Putamen (tissue), 1 donor: ENCODE measurements around the gene ACTL8.

ENCODE experiments used
- DNase-seq: peaks from one replicate; pipeline ENCODE4 v3.0.0-alpha.2; 2016; ENCODE audit warnings: low spot score

The ACTL8 gene, protein sequence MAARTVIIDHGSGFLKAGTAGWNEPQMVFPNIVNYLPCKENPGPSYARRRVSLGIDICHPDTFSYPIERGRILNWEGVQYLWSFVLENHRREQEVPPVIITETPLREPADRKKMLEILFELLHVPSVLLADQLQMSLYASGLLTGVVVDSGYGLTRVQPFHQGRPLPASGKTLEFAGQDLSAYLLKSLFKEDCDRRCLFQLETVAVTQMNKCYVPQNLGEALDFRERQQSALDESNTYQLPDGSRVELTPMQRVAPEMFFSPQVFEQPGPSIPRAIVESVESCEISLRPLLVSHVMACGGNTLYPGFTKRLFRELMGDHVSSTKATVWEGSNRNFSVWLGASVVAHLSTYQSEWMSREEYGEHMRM

DNA sequence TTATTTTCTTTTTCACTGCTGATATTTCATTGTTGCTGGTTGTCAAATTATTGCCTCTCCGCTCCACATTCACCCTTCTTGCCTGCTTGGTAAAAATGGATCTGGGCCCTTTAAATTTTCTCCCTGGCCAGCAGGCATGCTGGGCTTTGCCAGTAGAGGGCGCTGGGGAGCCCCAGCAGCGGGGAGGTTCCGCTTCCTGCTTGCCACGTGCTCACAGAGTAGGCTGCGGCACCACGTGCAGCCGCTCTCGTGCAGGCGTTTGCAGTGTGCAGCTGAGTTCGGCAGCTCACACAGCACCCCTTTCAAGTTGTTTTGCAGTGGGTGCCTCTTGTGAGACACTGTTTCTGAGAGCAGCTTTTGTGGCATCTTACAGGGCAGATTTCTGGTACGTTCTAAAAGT is at the start of gene ACTL8:
ACTL8 (plus strand) TSS at position 214 of the 400 bp plus-strand sequence. CDS start 67,676 bp downstream, outside the sequence.
- no peak for DNase-seq

DNA sequence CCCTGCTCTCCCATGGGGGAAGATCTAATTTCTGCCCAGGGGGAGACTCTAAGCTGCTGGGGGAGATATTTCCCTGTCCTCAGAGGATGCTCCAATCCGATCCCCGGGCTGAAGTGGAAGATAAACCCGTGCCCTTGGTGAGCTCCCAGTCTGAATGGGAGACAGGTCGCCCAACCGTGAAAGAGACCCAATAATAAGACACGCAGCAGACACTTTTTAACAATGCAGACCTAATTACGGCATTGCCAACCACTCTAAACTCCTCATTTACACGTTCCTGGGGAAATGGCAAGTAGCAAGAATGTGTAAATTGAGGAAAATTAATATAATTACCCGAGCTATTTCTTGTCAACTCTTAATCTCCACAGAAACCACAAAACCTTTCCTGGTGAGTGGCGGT is 48.7 kb upstream of the ACTL8 start:
- DNase-seq = no peak

GRCh38 chr1:17709981-17710380 is 45.2 kb upstream of the ACTL8 start:
- DNase-seq = no peak

DNA sequence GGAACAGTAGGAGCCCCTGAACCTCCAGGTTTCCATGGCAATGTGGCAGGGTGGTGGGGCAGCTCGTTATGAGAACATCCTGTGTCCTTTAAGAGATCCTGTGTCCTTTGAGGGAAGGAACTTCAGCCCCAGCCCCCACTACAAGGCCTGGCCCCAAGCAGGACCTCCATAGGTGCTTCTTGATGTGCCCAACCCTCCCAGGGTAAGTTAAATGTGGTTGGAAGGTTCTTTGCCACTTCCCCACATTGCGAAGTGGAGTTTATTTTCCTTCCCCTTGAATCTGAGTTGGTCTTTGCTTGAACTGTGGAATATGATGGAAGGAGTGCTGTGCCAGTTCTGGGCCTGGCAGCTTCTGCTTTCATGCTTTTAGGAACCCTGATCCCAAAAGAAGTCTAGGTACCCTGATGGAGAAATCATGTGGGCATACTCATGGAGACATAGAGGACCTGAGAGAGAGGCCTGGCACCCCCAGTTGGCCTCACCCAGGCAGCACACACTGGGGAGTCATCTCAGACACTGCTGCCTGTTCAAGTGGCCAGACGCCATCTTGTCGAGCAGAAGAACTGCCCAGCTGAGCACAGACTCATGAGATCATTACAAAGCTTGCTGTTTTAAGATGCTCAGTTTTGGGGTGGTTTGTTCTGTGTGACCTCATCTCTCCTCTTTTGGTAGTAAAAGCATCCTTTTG is 44.1 kb upstream of the ACTL8 start:
- no peak for DNase-seq

- no peak for DNase-seq
Measured at GRCh38 chr1:17711577-17711910, 43.6 kb upstream of the ACTL8 start.

DNA sequence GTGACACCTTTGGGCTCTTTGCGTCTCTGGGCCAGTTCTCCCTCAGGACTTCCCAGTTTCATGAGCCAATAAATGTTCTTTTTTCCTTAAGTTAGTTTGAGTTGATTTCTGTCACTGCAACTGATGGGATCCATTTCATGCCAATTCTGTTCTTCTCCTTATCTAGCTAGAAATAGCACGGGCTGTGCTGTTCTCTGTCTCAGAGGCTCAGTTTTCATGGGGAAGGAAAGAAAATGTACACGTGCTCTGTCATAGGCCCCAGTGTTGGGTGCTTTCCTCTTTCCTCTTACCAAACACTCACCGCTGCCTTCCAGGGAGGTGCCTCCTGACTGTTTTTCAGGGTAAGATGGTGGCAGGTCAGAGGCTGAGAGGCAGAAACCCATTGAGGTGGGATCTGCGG is 43.2 kb upstream of the ACTL8 start:
- DNase-seq = no peak

- no peak for DNase-seq
Measured at GRCh38 chr1:17713993-17714392, 41.1 kb upstream of the ACTL8 start.

DNA sequence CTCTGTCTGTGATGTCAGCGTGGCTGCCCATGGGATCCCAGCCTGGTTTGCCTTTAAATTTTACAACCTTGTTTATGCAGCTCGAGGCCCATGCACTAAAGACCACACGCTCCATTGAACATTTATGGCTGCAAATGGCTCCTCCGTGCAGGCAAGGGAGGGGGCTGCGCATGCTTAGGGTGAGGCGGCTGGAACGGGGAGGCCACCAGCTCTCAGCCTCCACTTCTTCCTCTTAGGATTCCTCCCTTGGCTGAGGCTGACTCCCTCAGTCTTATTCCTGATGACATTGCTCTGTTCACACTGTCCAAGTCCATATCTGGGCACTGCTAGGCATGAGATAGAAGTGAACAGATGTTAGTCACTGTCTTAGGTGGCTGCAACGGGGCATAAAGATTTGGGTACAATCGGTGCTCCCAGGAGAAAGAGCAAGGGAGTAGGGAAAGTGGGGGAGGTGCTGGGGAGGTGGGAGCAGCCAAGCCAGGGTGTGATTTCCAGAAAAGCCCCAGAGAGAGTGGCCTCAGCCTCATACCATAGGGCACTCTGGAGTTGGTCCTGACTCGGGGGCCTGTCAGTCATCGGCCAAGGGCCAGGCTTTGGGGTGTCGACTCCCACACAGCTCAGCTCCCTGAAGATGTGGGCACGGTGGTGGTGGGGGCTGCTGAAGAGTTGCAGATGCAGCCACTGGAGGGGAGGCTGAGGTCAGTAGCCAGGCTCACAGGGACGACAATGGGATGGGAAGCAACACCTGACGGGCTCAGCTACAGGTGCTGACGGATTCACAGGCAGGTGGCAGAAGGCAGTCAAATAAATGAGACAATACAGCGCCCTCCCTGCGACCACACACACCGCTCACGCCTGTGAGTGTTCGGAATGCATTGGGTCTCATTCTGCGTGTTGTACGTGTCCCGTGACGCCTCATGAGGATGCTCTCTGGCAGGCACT is 37.3 kb upstream of the ACTL8 start:
- DNase-seq = no peak

DNA sequence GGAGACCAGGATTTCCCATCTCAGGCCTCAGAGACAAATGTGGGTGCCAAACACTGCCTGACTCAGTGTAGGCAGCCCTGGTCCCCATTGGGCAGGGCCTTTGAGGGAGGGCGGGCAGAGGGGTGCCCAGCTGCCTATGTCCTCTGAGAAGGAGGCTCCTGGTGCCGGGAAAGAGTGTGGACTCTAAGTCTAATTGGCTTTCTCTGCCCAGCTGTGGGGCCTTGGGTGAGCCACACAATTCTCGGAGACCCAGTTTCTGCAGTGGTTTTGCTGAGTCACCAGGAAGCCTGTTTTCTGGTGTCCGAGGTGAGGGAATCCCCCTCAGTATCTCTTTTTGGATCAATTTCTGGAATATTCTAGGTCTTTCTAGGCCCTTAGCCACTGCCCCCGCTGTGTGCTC is 35.3 kb upstream of the ACTL8 start:
- DNase-seq = no peak

DNA sequence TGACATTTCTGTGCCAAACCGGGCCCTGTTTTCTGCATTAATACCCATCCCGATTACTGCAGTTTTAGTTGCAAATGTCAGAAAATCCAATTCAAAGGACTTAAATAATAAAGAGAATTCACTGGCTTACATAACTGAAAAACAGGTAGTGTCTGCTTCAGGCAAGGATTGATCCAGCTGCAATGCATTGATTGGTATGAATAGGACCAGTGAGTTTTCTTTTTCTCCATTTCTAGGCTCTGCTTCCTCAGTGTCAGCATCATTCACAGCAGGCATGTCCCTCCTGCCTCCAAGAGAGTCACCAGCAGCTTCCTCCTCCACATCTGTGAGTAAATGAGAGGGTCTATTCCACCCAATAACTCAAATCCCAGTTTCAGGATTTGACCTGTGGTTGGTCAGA is 33.7 kb upstream of the ACTL8 start:
- DNase-seq = no peak

GRCh38 chr1:17723684-17724083 is 31.4 kb upstream of the ACTL8 start:
- no peak for DNase-seq

GRCh38 chr1:17724150-17724549 is 31.0 kb upstream of the ACTL8 start:
- DNase-seq = no peak

DNA sequence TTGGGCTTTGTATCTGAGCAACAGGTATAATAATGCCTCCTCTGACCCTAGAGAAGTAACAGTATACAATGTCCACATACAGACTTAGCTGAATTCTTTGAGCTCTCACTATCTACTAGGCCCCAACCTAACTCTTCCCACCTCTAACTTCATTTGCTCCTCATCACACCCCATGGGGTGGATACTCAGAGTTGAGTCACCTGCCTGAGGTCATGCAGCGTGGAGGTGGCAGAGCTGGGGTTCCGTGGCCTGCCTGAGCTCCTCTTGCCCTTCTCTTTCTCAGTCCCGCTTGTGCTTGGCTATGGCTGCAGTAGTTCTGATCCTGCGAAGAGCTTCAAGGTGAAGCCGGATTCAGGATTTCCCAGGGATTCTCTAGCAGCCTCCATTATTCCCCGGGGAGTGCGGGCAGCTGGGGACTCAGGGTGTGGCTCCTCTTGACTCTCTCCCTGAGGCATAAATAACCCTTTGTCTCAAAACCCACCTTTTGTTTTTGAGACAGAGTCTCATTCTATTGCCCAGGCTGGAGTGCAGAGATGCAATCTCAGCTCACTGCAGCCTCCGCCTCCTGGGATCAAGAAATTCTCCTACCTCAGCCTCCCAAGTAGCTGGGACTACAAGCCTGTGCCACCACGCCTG is 29.9 kb upstream of the ACTL8 start:
- DNase-seq = no peak

GRCh38 chr1:17725811-17726582 is 29.1 kb upstream of the ACTL8 start:
- no peak for DNase-seq

DNA sequence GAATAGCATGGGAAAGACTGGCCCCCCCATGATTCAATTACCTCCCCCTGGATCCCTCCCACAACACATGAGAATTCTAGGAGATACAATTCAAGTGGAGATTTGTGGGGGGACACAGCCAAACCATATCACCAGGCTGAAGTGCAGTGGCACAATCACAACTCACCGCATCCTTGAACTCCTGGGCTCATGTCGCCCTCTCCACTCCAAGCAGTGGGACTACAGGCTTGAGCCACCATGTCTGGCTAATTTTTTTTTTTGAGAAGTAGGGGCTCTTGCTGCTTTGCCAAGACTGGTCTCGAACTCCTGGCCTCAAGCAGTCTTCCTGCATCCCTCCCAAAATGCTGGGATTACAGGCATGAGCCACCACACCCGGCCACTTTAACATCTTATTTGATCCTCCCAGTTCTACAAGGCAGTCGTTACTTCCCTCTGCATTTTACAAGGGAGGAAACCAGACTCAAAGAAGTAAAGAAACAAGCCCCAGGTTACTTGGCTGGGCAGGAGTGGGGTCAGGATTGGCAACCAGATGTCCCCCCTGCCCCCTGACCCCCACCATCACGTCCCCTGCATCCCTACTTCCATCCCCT is 26.9 kb upstream of the ACTL8 start:
- DNase-seq = no peak

DNA sequence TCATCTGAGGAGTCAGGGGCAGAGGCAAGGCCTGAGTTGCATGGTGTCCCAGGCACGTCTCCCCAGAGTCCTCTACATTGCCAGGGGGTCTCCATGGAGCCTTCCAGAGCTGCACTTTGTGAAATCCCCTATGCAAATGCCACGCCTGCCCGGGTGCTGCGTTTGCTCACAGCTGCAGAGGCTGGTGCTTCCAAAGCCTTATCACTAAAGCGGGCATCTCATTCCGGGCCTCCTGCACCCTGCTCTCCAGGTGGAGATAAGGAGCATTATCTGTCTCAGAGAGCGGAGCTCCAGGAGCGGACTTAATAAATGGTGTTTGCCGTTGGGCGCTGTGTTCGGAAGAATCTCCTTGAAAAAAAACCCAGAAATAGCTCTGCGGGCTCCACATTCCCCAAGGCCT is 25.9 kb upstream of the ACTL8 start:
- no peak for DNase-seq

DNA sequence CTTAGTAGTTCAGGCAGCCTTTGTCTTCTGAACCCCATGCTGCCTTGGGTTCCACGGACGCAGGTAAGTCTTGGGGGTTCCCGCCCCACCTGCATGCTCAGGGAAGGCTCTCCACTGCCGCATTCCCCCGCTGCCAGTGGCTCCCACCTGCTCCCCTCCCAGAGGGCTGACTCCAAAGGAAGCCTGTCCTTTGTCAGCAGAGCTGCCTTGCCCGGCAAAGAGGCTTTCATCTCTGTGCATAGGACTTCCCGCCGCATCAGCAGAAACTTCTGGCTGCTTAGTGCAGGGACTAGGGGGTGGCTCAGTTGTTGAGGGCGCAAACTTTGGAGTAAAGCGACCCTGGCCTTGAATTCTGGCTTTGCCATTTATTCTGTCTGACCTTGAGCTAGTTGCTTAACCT is 25.2 kb upstream of the ACTL8 start:
- no peak for DNase-seq

- no peak for DNase-seq
Measured at GRCh38 chr1:17731460-17731859, 23.7 kb upstream of the ACTL8 start.

- DNase-seq = no peak
Measured at GRCh38 chr1:17732475-17732874, 22.7 kb upstream of the ACTL8 start.

DNA sequence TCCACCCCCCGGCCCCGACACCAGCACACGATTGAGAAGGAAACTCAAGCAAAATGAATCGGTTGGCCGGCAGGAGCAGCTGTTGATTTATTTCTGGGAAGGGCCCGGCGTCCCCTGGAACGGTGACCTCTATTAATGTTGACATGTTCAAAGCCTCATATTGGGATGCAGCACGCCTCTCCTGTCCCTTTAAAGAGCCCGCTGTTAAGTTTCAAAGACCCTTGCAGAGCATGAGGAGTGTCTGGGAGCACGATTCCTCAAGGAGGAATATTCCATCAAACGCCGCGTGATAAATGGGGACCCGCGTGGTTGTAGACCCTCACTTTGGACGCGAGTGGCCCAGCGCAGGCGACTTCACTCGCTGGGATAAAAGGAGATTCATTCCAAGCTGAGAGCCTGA is 21.5 kb upstream of the ACTL8 start:
- no peak for DNase-seq

GRCh38 chr1:17734609-17735008 is 20.5 kb upstream of the ACTL8 start:
- no peak for DNase-seq
